ENCODE results near the gene BPHL. TPM values are rescaled to one million over a fixed set of nuclear protein-coding genes. Genes with fewer than 3 reads are reported as not detected.

BPHL gene
- total and polyA plus RNA-seq, 10 of the 15 experiments (the other 5 are each of a cell fraction or from before 2014, with no cell fraction given), result 8.0 to 17.8 (median 12.4) TPM

- H3K4me2 ChIP-seq (ENCODE audit: control insufficient read depth, insufficient read depth), result no peak overlapping the region
- TF ChIP-seq NR2F1 (conservative IDR thresholded peaks at IDR 0.05) (no peak), RFX5 (IDR thresholded peaks at IDR 0.05; ENCODE audit: low read depth, low read length) (no peak), NFIC (IDR thresholded peaks at IDR 0.05; ENCODE audit: low read depth, low read length) (no peak)
- FAIRE-seq, result no peak
These were observed 33.2 kb downstream of the BPHL start for GRCh38 chr6:3151691-3152090.

GRCh38 chr6:3152689-3153088, 34.2 kb downstream of the BPHL start:
- H2AFZ ChIP-seq (ENCODE audit: control insufficient read depth, low read depth, low read length), result no peak overlapping the region
- in situ Hi-C loops (cut with MboI), result no loop called here
- intact Hi-C loops (cut with micrococcal nuclease; ENCODE audit: unreplicated experiment), result no loop called here
- ChIA-PET CTCF (interaction anchor here (1.3 to 4.3 kb wide), 2 partner anchors 13 to 98 kb away, joined by 3 to 19 read pairs; no protein-coding TSS in a partner anchor), SMC1A (ENCODE audit: uncharacterized antibody, unreplicated experiment) (interaction anchor here (1.5 kb wide), 1 partner anchor 26 kb away, joined by 7 read pairs; no protein-coding TSS in a partner anchor), RAD21 (ENCODE audit: unreplicated experiment) (no interaction called here), POLR2A (no interaction called here)
- no peak overlapping the region for H3K4me3 ChIP-seq
- H3K27me3 ChIP-seq (replicated peaks in 1 of 2; ENCODE audit: control insufficient read depth in 2 of 2, insufficient read depth in 2 of 2, low read length in 1 of 2), result no peaks in the 10 kb centered on the region
- BruUV-seq (replicated peaks), result no TSS peak
- no peak for ATAC-seq
- no peak for DNase-seq (ENCODE audit: low read depth, low spot score)
- no peak overlapping the region for H3K9ac ChIP-seq (ENCODE audit: control insufficient read depth, insufficient read depth, low read length)
- H3K9me3 ChIP-seq (replicated peaks; ENCODE audit: control insufficient read depth, insufficient read depth, low read length), result no peaks in the 10 kb centered on the region
- FAIRE-seq, result no peak
- no peaks in the 10 kb centered on the region; the same call in 1 of the 2 replicates for H3K4me1 ChIP-seq (ENCODE audit: control insufficient read depth, insufficient read depth, low read length)
- 14% methylated on average over 3 of the region's 3 CpGs for WGBS (ENCODE audit: insufficient coverage, insufficient replicate concordance, low lambda C conversion rate, missing lambda C conversion rate)
- no peaks in the 10 kb centered on the region; a peak in 1 of 4 replicates for H3K36me3 ChIP-seq (ENCODE audit: control insufficient read depth in 2 of 2, insufficient read depth in 2 of 2, low read length in 1 of 2)
- peaks cover 2% of the 10 kb centered on the region; the same call in 1 of the 2 replicates for H3K79me2 ChIP-seq (ENCODE audit: control insufficient read depth, insufficient read depth, low read length)
- no peak overlapping the region for H3K27ac ChIP-seq (ENCODE audit: control insufficient read depth, insufficient read depth)
- H3K4me2 ChIP-seq (ENCODE audit: control insufficient read depth, insufficient read depth), result no peak overlapping the region
- no peaks in the 10 kb centered on the region for H4K20me1 ChIP-seq (ENCODE audit: control insufficient read depth, insufficient read depth)
- no peak for TF ChIP-seq ZNF217 (IDR thresholded peaks at IDR 0.05)
- TF ChIP-seq MYC (IDR thresholded peaks at IDR 0.05; ENCODE audit: insufficient read depth, insufficient read length, insufficient replicate concordance, low read length, severe bottlenecking), result no peak
- no peak for TF ChIP-seq ZBTB11 (CRISPR knock-in tag; IDR thresholded peaks at IDR 0.05)
- TF ChIP-seq TARDBP (IDR thresholded peaks at IDR 0.05; ENCODE audit: borderline replicate concordance), result no peak
- TF ChIP-seq RCOR1 (conservative IDR thresholded peaks at IDR 0.05; ENCODE audit: low read depth, low read length), result no peak
- no peak for TF ChIP-seq E2F8 (IDR thresholded peaks at IDR 0.05; ENCODE audit: low read depth, partially characterized antibody)

More at GRCh38 chr6:3151691-3152090, 33.2 kb downstream of the BPHL start:
- Histone ChIP-seq H3K9me3 (replicated peaks; ENCODE audit: control insufficient read depth, insufficient read depth, low read length) (no peaks in the 10 kb centered on the region), H3K79me2 (ENCODE audit: control insufficient read depth, insufficient read depth, low read length) (no peaks in the 10 kb centered on the region; the same call in 1 of the 2 replicates), H3K27me3 (replicated peaks in 1 of 2; ENCODE audit: control insufficient read depth in 2 of 2, insufficient read depth in 2 of 2, low read length in 1 of 2) (no peaks in the 10 kb centered on the region), H3K36me3 (ENCODE audit: control insufficient read depth in 2 of 2, insufficient read depth in 2 of 2, low read length in 1 of 2) (no peaks in the 10 kb centered on the region; a peak in 1 of 4 replicates), H3K4me3 (no peak overlapping the region), H3K27ac (ENCODE audit: control insufficient read depth, insufficient read depth) (no peak overlapping the region), H4K20me1 (ENCODE audit: control insufficient read depth, insufficient read depth) (no peaks in the 10 kb centered on the region), H2AFZ (ENCODE audit: control insufficient read depth, low read depth, low read length) (no peak overlapping the region), H3K4me1 (ENCODE audit: control insufficient read depth, insufficient read depth, low read length) (no peaks in the 10 kb centered on the region), H3K9ac (ENCODE audit: control insufficient read depth, insufficient read depth, low read length) (no peak overlapping the region)
- SMC1A ChIA-PET (ENCODE audit: uncharacterized antibody, unreplicated experiment), result no interaction called here
- DNase-seq (ENCODE audit: low read depth, low spot score), result no peak
- intact Hi-C loops (cut with micrococcal nuclease; ENCODE audit: unreplicated experiment), result no loop called here
- POLR2A ChIA-PET, result no interaction called here
- in situ Hi-C loops (cut with MboI), result no loop called here
- RAD21 ChIA-PET (ENCODE audit: unreplicated experiment), result no interaction called here
- 81% methylated on average over 5 of the region's 5 CpGs for WGBS (ENCODE audit: insufficient coverage, insufficient replicate concordance, low lambda C conversion rate, missing lambda C conversion rate)
- CTCF ChIA-PET, result interaction anchor here (0.6 to 4.3 kb wide), 2 partner anchors 35 to 99 kb away, joined by 4 to 19 read pairs; no protein-coding TSS in a partner anchor
- no TSS peak for BruUV-seq (replicated peaks)
- no peak for ATAC-seq
